HepG2 (cell line): ENCODE data around the gene CHRFAM7A.
"Not testable (repeated sequence)": the region's sequence is repeated elsewhere in the genome, so short reads cannot be mapped to it uniquely, and the experiment has no call there.

ENCODE experiments used
- KLF15 ChIP-seq: sonication (generic); formaldehyde crosslinking; IDR thresholded peaks from 2 replicates; pipeline ENCODE4 v1.8.1; 2023; ENCODE audit warnings: borderline replicate concordance, mild to moderate bottlenecking, inconsistent platforms, missing genetic modification reagents, mixed read lengths
- RERE ChIP-seq: IDR thresholded peaks from 2 replicates; pipeline ENCODE4 v1.6.1; 2016; ENCODE audit warnings: low read depth, missing genetic modification reagents, missing compliant biosample characterization
- ZNF24 ChIP-seq: fragments of 450-650 bp; IDR thresholded peaks from 2 replicates; pipeline ENCODE4 v1.6.1; 2017; ENCODE audit warnings: antibody characterized with exemption, mild to moderate bottlenecking
- ZSCAN21 ChIP-seq: sonication (generic); formaldehyde crosslinking; IDR thresholded peaks from 2 replicates; pipeline ENCODE4 v1.8.0; 2022; ENCODE audit warnings: mild to moderate bottlenecking, missing genetic modification reagents, moderate library complexity, borderline replicate concordance

- TF ChIP-seq RERE; ZNF24; ZSCAN21; KLF15 (CRISPR knock-in tag): not testable (repeated sequence)
These were observed 82.8 kb downstream of the CHRFAM7A start for GRCh38 chr15:30310575-30310974.
